Renal cortical epithelial cell (primary cell): ENCODE results near the gene RASSF6. TPM values are rescaled to one million over a fixed set of nuclear protein-coding genes. Genes with fewer than 3 reads are reported as not detected.
A peak's percentile ranks its signal among the peaks of the same experiment; 100 is the strongest.
"Not testable (repeated sequence)": the region's sequence is repeated elsewhere in the genome, so short reads cannot be mapped to it uniquely, and the experiment has no call there.

Source experiments
- DNase-seq: peaks from one replicate; pipeline ENCODE4 v3.0.0-alpha.2; 2011; ENCODE audit warnings: low read depth
- total RNA-seq: library from RNA; depleted of rRNA; stranded (reverse); fragments of >200 nt; gene quantifications from 2 replicates; pipeline ENCODE4 v1.2.3, GENCODE V29; 2014

The RASSF6 gene
- total RNA-seq, 1 donor from 2014 or later, result 8.3 TPM

- DNase-seq, result no peak
These were observed 8.2 kb downstream of the RASSF6 start for GRCh38 chr4:73612032-73612431.

GRCh38 chr4:73609706-73610105 is 10.5 kb downstream of the RASSF6 start:
- DNase-seq, result peak; percentile 92

GRCh38 chr4:73608689-73609594 is 11.3 kb downstream of the RASSF6 start:
- DNase-seq, result peak; percentile 90

- DNase-seq, result peak; percentile 57
These were observed 12.7 kb downstream of the RASSF6 start for GRCh38 chr4:73607375-73608033.

GRCh38 chr4:73606465-73606974 is 13.7 kb downstream of the RASSF6 start:
- DNase-seq, result peak; percentile 41

GRCh38 chr4:73603854-73604584 is 16.2 kb downstream of the RASSF6 start:
- DNase-seq, result peak; percentile 64

- DNase-seq, result peak; percentile 92
These were observed 16.9 kb downstream of the RASSF6 start for GRCh38 chr4:73603271-73603710.

- no peak for DNase-seq
These were observed 19.3 kb downstream of the RASSF6 start for GRCh38 chr4:73600954-73601353.

- peak; percentile 88 for DNase-seq
These were observed 21.1 kb downstream of the RASSF6 start for GRCh38 chr4:73599182-73599581.

- no peak for DNase-seq
These were observed 22.6 kb downstream of the RASSF6 start for GRCh38 chr4:73597594-73597993.

- DNase-seq, result not testable (repeated sequence)
These were observed 23.1 kb downstream of the RASSF6 start for GRCh38 chr4:73597183-73597582.

- DNase-seq, result no peak
These were observed 24.2 kb downstream of the RASSF6 start for GRCh38 chr4:73596001-73596400.

- no peak for DNase-seq
These were observed 26.5 kb downstream of the RASSF6 start for GRCh38 chr4:73593631-73594241.

GRCh38 chr4:73589887-73590801 is 30.1 kb downstream of the RASSF6 start:
- peak; percentile 60 for DNase-seq

- peak; percentile 85 for DNase-seq
These were observed 30.9 kb downstream of the RASSF6 start for GRCh38 chr4:73589261-73589847.

- DNase-seq, result no peak
These were observed 31.6 kb downstream of the RASSF6 start for GRCh38 chr4:73588613-73589012.

- no peak for DNase-seq
These were observed 33.6 kb downstream of the RASSF6 start for GRCh38 chr4:73586666-73587065.

GRCh38 chr4:73586040-73586439 is 34.2 kb downstream of the RASSF6 start:
- DNase-seq, result no peak

GRCh38 chr4:73585345-73585744 is 34.9 kb downstream of the RASSF6 start:
- DNase-seq, result no peak

- DNase-seq, result peak; percentile 72
These were observed 36.6 kb downstream of the RASSF6 start for GRCh38 chr4:73583666-73584065.
